DND-41 (cell line): Measurements from ENCODE around the gene TPRN.

ENCODE experiments used
- ATAC-seq: fragments of 200-7000 bp; cut with Tn5 transposase; 3 replicates; pipeline ENCODE4 v1.9.1; 2021; ENCODE audit warnings: low read depth; ENCODE audit not compliant: insufficient read depth
- DNase-seq: peaks from one replicate; pipeline ENCODE4 v3.0.0-alpha.2; 2020
- H2AFZ ChIP-seq: 2 replicates; pipeline ENCODE4 v1.6.0; 2012; ENCODE audit warnings: low read depth, low read length
- H3K27ac ChIP-seq: 2 replicates; pipeline ENCODE4 v1.5.1; 2012; ENCODE audit warnings: low read length, inconsistent platforms
- H3K27me3 ChIP-seq: fragments of 200-600 bp; sonication (generic); 2 replicates; pipeline ENCODE4 v1.6.0; 2012; ENCODE audit warnings: low read length, mild to moderate bottlenecking, inconsistent platforms; ENCODE audit not compliant: insufficient read depth, poor library complexity
- H3K36me3 ChIP-seq: 2 replicates; pipeline ENCODE4 v1.5.1; 2012; ENCODE audit warnings: low read length, inconsistent platforms; ENCODE audit not compliant: insufficient read depth
- H3K4me1 ChIP-seq: 2 replicates; pipeline ENCODE4 v1.5.1; 2012; ENCODE audit warnings: mild to moderate bottlenecking, low read length; ENCODE audit not compliant: insufficient read depth
- H3K4me2 ChIP-seq: 2 replicates; pipeline ENCODE4 v1.6.0; 2012; ENCODE audit warnings: mild to moderate bottlenecking, moderate library complexity, low read length, inconsistent platforms; ENCODE audit not compliant: insufficient read depth
- H3K4me3 ChIP-seq, 2 experiments: fragments of 200-600 bp in 1 of 2; shearing (Covaris generic) in 1 of 2; 2 replicates each; pipeline ENCODE4 v1.5.1; 2012 to 2016; ENCODE audit warnings: inconsistent platforms in 2 of 2, low read length in 2 of 2, mild to moderate bottlenecking in 2 of 2, low read depth in 1 of 2, moderate library complexity in 1 of 2
- H3K79me2 ChIP-seq: 2 replicates; pipeline ENCODE4 v1.6.0; 2012; ENCODE audit warnings: low read length, inconsistent platforms; ENCODE audit not compliant: insufficient read depth
- H3K9ac ChIP-seq: 2 replicates; pipeline ENCODE4 v1.6.0; 2012; ENCODE audit warnings: low read depth, mild to moderate bottlenecking, inconsistent platforms, low read length, moderate library complexity
- H3K9me3 ChIP-seq: 2 replicates; pipeline ENCODE4 v1.5.1; 2012; ENCODE audit warnings: low read length, moderate library complexity, mild to moderate bottlenecking, inconsistent platforms; ENCODE audit not compliant: insufficient read depth, severe bottlenecking
- H4K20me1 ChIP-seq: 2 replicates; pipeline ENCODE4 v1.6.0; 2012; ENCODE audit warnings: low read length; ENCODE audit not compliant: insufficient read depth
- EZH2 ChIP-seq: IDR thresholded peaks from 3 replicates; pipeline ENCODE4 v1.6.1; 2012; ENCODE audit warnings: borderline replicate concordance, low read depth, mild to moderate bottlenecking, moderate library complexity, low read length, inconsistent platforms; ENCODE audit not compliant: severe bottlenecking
- TF ChIP-seq, protein P1 (sequence below): IDR thresholded peaks from 2 replicates; pipeline ENCODE4 v1.5.1; 2012; ENCODE audit warnings: borderline replicate concordance, low read length, moderate library complexity, mild to moderate bottlenecking; ENCODE audit not compliant: poor library complexity, severe bottlenecking; ENCODE audit errors: extremely low read depth

The TPRN gene

DNA sequence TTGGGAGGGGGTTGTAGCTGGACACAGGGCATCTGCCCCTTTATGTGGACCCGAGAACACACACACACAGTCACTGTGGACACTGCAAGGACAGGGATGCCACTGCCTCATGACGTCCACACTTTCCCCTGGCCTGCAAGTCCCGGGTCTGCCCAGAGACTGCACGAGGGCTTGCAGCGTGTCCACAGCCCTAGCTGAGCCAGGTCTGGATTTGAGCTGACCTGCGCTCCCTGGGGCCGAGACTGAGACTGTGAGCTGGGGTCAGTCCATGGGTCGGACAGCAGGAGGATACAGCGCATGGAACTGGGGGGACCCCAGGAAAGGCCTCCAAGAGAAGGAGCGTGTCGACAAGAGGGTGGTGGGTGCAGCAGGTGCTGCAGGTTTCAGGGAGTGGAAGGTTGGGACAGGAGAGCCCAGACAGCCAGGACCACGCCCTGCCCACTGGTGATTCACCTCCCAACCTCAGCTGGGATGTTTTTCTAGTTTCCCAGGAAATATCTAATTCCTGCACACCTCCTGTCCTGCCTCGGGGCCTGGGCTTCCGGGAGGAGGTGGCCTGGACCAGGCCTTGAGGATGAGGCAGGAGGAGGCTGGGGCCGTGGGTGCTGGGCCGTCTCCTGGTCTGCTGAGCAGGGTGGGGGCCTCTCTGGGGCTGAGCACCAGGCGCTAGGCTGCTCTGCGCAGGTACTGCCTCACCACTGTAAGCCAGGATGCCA lies 26.0 kb upstream of the TPRN start:
- no peak overlapping the region for H3K4me3 ChIP-seq
- H3K9ac ChIP-seq: no peak overlapping the region
- no peak overlapping the region for H3K4me2 ChIP-seq
- no peaks in the 10 kb centered on the region for H3K27me3 ChIP-seq
- no peak overlapping the region for H2AFZ ChIP-seq
- no peaks in the 10 kb centered on the region for H3K79me2 ChIP-seq
- no peak for ATAC-seq
- H3K36me3 ChIP-seq: no peaks in the 10 kb centered on the region
- no peak for TF ChIP-seq EZH2
- TF ChIP-seq, protein P1, sequence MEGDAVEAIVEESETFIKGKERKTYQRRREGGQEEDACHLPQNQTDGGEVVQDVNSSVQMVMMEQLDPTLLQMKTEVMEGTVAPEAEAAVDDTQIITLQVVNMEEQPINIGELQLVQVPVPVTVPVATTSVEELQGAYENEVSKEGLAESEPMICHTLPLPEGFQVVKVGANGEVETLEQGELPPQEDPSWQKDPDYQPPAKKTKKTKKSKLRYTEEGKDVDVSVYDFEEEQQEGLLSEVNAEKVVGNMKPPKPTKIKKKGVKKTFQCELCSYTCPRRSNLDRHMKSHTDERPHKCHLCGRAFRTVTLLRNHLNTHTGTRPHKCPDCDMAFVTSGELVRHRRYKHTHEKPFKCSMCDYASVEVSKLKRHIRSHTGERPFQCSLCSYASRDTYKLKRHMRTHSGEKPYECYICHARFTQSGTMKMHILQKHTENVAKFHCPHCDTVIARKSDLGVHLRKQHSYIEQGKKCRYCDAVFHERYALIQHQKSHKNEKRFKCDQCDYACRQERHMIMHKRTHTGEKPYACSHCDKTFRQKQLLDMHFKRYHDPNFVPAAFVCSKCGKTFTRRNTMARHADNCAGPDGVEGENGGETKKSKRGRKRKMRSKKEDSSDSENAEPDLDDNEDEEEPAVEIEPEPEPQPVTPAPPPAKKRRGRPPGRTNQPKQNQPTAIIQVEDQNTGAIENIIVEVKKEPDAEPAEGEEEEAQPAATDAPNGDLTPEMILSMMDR: no peak
- no peaks in the 10 kb centered on the region for H4K20me1 ChIP-seq
- no peaks in the 10 kb centered on the region for H3K9me3 ChIP-seq
- H3K27ac ChIP-seq: no peak overlapping the region
- peaks cover 20% of the 10 kb centered on the region for H3K4me1 ChIP-seq
- no peak for DNase-seq

GRCh38 chr9:137225699-137226331 lies 25.3 kb upstream of the TPRN start:
- H3K4me2 ChIP-seq: no peak overlapping the region
- no peaks in the 10 kb centered on the region for H3K79me2 ChIP-seq
- DNase-seq (no peak), ATAC-seq (no peak)
- H3K4me1 ChIP-seq: peaks cover 20% of the 10 kb centered on the region
- H3K27ac ChIP-seq: no peak overlapping the region
- H3K36me3 ChIP-seq: no peaks in the 10 kb centered on the region
- no peaks in the 10 kb centered on the region for H3K27me3 ChIP-seq
- H4K20me1 ChIP-seq: no peaks in the 10 kb centered on the region
- no peak overlapping the region for H3K9ac ChIP-seq
- H3K9me3 ChIP-seq: no peaks in the 10 kb centered on the region
- H3K4me3 ChIP-seq: no peak overlapping the region
- no peak for TF ChIP-seq EZH2
- TF ChIP-seq, protein P1: no peak
- no peak overlapping the region for H2AFZ ChIP-seq

DNA sequence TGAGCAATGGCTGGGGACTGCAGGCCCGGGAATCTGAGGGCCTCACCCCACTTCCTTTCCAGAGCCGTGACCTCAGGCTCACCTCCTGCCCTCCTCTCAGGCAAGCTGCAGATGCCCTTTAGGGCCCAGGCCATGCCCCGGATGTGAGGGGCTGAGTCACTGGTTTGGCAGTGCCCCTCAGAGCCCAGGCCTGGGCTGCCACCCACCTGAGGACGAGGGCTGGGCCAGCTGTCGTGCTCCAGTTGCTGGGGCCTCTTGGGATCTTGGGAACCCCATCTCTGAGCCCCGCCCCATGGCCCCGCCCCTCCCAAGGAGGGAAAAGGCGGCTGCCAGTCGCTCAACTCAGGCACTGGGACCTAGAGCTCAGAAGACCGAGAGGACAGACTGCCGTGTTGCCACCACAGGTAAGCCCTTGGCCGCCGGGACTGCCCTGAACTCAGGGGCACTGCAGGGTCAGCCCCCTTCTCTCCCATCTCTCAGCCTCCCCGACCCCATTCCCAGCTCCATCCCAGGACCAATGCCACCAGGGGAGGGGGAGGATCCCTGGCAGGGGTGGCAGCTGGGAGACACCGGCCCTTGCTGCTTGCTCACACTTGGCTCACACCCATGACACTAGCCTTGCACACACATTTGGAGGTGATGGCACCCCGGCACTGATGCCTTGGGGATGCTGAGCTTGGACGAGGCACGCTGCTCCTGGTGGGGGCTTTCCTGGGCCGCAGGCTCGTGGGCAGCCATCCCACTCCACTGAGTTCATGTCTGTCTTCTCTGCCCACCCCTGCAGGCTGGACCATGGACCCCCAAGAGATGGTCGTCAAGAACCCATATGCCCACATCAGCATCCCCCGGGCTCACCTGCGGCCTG lies 24.5 kb upstream of the TPRN start, which contains the start of gene CYSRT1:
Gene CYSRT1, plus strand, starts transcription at position 345 of the 865 bp plus-strand sequence. Its CDS starts 448 bp downstream, at position 793.
- TF ChIP-seq, protein P1: no peak
- TF ChIP-seq EZH2: no peak
- Histone ChIP-seq H3K4me3 (peak within 1 kb of the TSS; percentile 94 to 96; a peak in 3 of 4 replicates), H3K27ac (peak within 1 kb of the TSS; percentile 91), H3K4me1 (peaks cover 20% of the 10 kb centered on the region), H3K27me3 (no peaks in the 10 kb centered on the region), H3K79me2 (no peaks in the 10 kb centered on the region), H2AFZ (peak within 1 kb of the TSS; percentile 94), H4K20me1 (no peaks in the 10 kb centered on the region), H3K9ac (peak within 1 kb of the TSS; percentile 98), H3K36me3 (no peaks in the 10 kb centered on the region), H3K4me2 (peak within 1 kb of the TSS; percentile 94), H3K9me3 (no peaks in the 10 kb centered on the region)
- ATAC-seq: no peak
- DNase-seq: no peak
